ENCODE measurements around the gene FLNB.

DNA sequence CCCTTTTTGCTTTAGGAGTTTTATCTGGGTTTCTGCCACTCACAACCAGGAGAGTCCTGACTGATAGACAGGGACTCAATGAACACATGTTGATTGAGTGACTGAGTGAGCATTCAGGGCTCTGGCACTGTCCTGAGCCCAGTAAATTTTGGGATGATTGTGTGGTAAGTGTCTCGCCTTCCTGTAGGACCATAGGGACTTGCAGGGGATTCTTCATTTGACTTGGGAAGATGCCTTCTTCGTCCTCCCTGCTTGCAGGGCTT lies 22.3 kb upstream of the FLNB start:
- TF ChIP-seq EZH2phosphoT487 (IDR thresholded peaks at IDR 0.05; ENCODE audit: insufficient read depth, low read depth) = no peak
- TF ChIP-seq EZH2 (IDR thresholded peaks at IDR 0.05; ENCODE audit: insufficient read depth, poor library complexity, severe bottlenecking) = no peak

Measured in GM23248 (cell line).